Heart left ventricle (tissue), 16 donors: Measurements from ENCODE around the gene IQCH. TPM values are rescaled to one million over a fixed set of nuclear protein-coding genes. Genes with fewer than 3 reads are reported as not detected.

Experiments used
- ATAC-seq, 4 donors: fragments of 200-7000 bp; cut with Tn5 transposase; one replicate each; pipeline ENCODE4 v1.9.1; 2020 to 2022; ENCODE audit warnings: moderate library complexity in 4 of 4, mild to moderate bottlenecking in 3 of 4, moderate number of reproducible peaks in 1 of 4
- DNase-seq, 5 donors: peaks; one replicate each; pipeline ENCODE4 v3.0.0-alpha.2; 2020
- H3K27ac ChIP-seq, 12 donors: fragments of 200-600 bp; sonication (generic) in 4 of 12; one replicate each; pipeline versions ENCODE4 v1.5.0 to v1.8.0; 2016 to 2022; ENCODE audit warnings: mild to moderate bottlenecking in 2 of 12
- H3K27me3 ChIP-seq, 9 donors: fragments of 200-600 bp; sonication (generic) in 2 of 9; one replicate each; pipeline versions ENCODE4 v1.5.1 to v1.8.0; 2016 to 2022; ENCODE audit warnings: mild to moderate bottlenecking in 3 of 9
- H3K36me3 ChIP-seq, 9 donors: fragments of 200-600 bp; sonication (generic) in 2 of 9; one replicate each; pipeline versions ENCODE4 v1.5.0 to v1.8.0; 2018 to 2022; ENCODE audit warnings: mild to moderate bottlenecking in 2 of 9
- H3K4me1 ChIP-seq, 12 donors: fragments of 200-600 bp; sonication (generic) in 4 of 12; one replicate each; pipeline versions ENCODE4 v1.5.0 to v1.8.0; 2016 to 2022; ENCODE audit warnings: mild to moderate bottlenecking in 3 of 12
- H3K4me3 ChIP-seq, 12 donors: fragments of 200-600 bp; sonication (generic) in 4 of 12; one replicate each; pipeline versions ENCODE4 v1.5.0 to v1.8.0; 2017 to 2022; ENCODE audit warnings: mild to moderate bottlenecking in 9 of 12, moderate library complexity in 4 of 12
- H3K9me3 ChIP-seq, 12 donors: fragments of 200-600 bp; sonication (generic) in 4 of 12; one replicate each; pipeline versions ENCODE4 v1.5.0 to v1.8.0; 2016 to 2022; ENCODE audit warnings: mild to moderate bottlenecking in 1 of 12
- CTCF ChIP-seq, 12 donors: fragments of 200-600 bp; sonication (generic) in 4 of 12; IDR thresholded peaks; one replicate each; pipeline versions ENCODE4 v1.5.0 to v1.8.0; 2018 to 2022; ENCODE audit warnings: antibody characterized with exemption in 12 of 12, mild to moderate bottlenecking in 5 of 12
- POLR2A ChIP-seq, 2 donors: fragments of 450-650 bp; IDR thresholded peaks; one replicate each; pipeline ENCODE4 v1.6.1; 2017; ENCODE audit warnings: antibody characterized with exemption in 2 of 2, mild to moderate bottlenecking in 2 of 2, moderate library complexity in 2 of 2
- WGBS, 4 donors: extraction: QIAGEN DNeasy Blood & Tissue Kit in 2 of 4; methylation state at CpG; one replicate each; pipeline versions ENCODE4 v1.1.5 to v1.1.7; 2013 to 2018; 5-methylcytosine and 5-hydroxymethylcytosine counted together
- intact Hi-C, 10 donors: fragments of 100-400 bp; cut with DNase I; formaldehyde crosslinking; loops; one replicate each; pipeline versions ENCODE4 v1.11.1 to v1.14.2; 2022
- polyA plus RNA-seq, 2 donors: library from polyadenylated mRNA; stranded (reverse); fragments of 200-250 nt; gene quantifications; one replicate each; pipeline ENCODE4 v1.2.3, GENCODE V29; 2013
- total RNA-seq, 9 donors: library from RNA; depleted of rRNA in 2 of 9; stranded (reverse); fragments of >200 nt in 2 of 9; fragmentation: NEBNext Ultra II Directional in 3 of 9; extraction: Animal tissue kit (Norgen Biotek cat#: 25700) in 3 of 9; gene quantifications; one replicate each; pipeline versions ENCODE4 v1.1.0 to v1.2.4, GENCODE V29; 2016 to 2023
- donor health status: ischemic (EF 13 %, LVEDD 7.1; RV severe dilation, severe dysfunction).
- donor health status: healthy with polysubstance abuse.
- donor health status: DM: no; HTN: yes; CAD: no.
- donor health status: DM: no; HTN: no; CAD: no.
- donor health status: ischemic (EF 25% LVEDD 6.9; RV normal size, moderate dysfunction).
- donor health status: ischemic (EF 25% LVEDD 5.7; RV mildly dilated, moderate dysfunction).
- donor health status: healthy.
- donor health status: DM: yes; HTN: yes; CAD: no.
- donor health status: ischemic (EF 35%, LVEDD 5.7; RV mildly dilated, moderate dysfunction).
- donor health status: nonischemic (EF 11% LVEDD 7.7; RV severe dilation, severe dysfunction).
- donor health status: DM: yes; HTN: yes; CAD: no.
- donor health status: PGD.
- donor health status: ischemic (EF 29% LVEDD 5.4; RV normal size, mild dysfunction).
- donor health status: nonischemic (EF 23%, LVEDD 6.1; RV moderate dilation, normal function).

IQCH gene
- total and polyA plus RNA-seq, 11 donors, result 0.11 to 3.3 (median 1.4) TPM

- ATAC-seq (no peak), DNase-seq (no peak)
- intact Hi-C loops, result no loop called here
- H3K27ac ChIP-seq, result no peak overlapping the region
- 82 to 97% (median 92%) methylated on average over 1 of the region's 1 CpG for WGBS, 4 donors
- H3K9me3 ChIP-seq, result peaks cover 0 to 3% (median 0%) of the 10 kb centered on the region in 12 donors
- H3K27me3 ChIP-seq, result no peaks in the 10 kb centered on the region
- no peak for TF ChIP-seq CTCF (IDR thresholded peaks at IDR 0.05)
- TF ChIP-seq POLR2A (IDR thresholded peaks at IDR 0.05), result no peak
- H3K4me3 ChIP-seq, result no peak overlapping the region
- H3K36me3 ChIP-seq, result no peaks in the 10 kb centered on the region
- no peaks in the 10 kb centered on the region for H3K4me1 ChIP-seq
Measured at GRCh38 chr15:67366904-67367303, 112.3 kb downstream of the IQCH start.

DNA sequence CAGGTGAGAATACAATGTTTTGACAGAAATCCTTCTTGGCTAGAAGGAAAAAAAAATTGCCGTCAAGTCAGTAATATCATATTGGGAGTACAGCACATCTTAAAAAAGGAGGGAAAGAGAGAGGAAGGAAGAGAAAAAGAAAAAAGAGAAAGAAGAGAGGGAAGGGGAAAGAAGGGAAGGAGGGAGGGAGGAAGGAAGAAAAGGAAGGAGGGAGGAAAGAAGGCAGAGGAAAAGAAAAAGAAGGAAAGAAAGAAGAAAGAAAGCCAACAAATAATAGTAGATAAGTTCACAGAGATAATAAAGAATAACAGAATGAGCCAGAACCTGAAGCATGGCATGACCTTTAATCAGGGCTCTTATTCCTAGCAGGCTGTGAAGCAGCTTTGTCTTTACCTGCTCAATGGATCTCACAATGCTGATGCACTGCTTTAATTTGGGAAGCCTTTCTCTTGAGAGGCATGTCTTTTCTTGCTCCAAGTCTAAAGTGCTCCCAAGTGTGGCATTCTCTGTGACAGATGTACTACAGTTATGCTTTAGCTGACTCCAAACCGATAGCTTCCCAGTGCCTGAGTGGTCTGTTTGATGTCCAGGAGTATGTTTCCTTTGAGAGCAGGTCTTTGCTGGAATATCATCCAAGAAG lies 114.9 kb downstream of the IQCH start:
- ATAC-seq, result no peak
- H3K36me3 ChIP-seq, result no peaks in the 10 kb centered on the region
- 91 to 98% (median 94%) methylated on average over 2 of the region's 2 CpGs for WGBS, 4 donors
- H3K27ac ChIP-seq, result no peak overlapping the region
- H3K9me3 ChIP-seq, result no peaks in the 10 kb centered on the region
- no peak for DNase-seq
- no peaks in the 10 kb centered on the region for H3K4me1 ChIP-seq
- intact Hi-C loops, result no loop called here
- H3K4me3 ChIP-seq, result no peak overlapping the region
- TF ChIP-seq CTCF (IDR thresholded peaks at IDR 0.05) (no peak), POLR2A (IDR thresholded peaks at IDR 0.05) (no peak)
- no peaks in the 10 kb centered on the region for H3K27me3 ChIP-seq

DNA sequence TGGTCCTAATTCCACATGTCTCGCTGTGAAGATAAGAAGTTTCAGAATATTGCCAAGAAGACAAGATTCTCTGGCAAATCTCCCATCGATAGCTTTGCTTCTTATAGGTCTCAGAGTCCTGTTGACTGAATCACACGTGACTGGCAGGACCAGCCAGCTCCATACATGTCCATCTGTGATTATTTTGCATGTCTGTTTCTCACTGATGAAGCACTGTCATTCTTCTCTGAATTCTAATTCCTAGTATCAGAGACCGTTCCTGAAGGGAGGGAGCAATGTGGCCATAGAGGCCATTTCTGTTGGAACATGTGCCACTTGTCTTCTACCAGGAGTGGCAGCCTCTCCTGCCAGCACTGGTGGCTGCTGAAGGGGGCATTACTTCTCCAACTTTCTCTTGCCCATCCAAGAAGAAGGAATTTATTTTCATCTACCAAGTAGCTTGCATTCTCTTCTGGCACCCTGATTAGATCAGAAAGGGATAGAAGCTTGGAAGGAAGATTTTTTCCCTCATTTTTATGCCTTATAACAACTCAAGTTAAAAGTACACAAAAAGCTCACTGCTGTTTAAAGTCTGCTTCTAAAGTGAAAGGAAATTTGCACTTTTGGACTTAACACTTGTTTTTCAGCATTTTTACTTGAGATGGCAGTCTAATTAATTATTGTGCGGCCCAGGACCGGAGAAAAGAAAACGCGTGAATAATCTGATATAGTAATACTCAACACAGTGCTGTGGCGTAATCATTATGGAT lies 115.8 kb downstream of the IQCH start:
- no peak overlapping the region for H3K4me3 ChIP-seq
- WGBS, 4 donors, result 87 to 90% (median 89%) methylated on average over 9 of the region's 9 CpGs
- no peaks in the 10 kb centered on the region for H3K9me3 ChIP-seq

More for the DNA sequence above, 115.8 kb downstream of the IQCH start:
- Histone ChIP-seq H3K27me3 (no peaks in the 10 kb centered on the region), H3K36me3 (no peaks in the 10 kb centered on the region), H3K4me1 (no peaks in the 10 kb centered on the region), H3K27ac (no peak overlapping the region)
- intact Hi-C loops, result no loop called here
- DNase-seq (no peak), ATAC-seq (no peak)
- TF ChIP-seq POLR2A (IDR thresholded peaks at IDR 0.05), result no peak
- no peak for TF ChIP-seq CTCF (IDR thresholded peaks at IDR 0.05)
